Measurements from ENCODE around the gene KCTD15.

The KCTD15 gene

GRCh38 chr19:33798681-33799111 lies 2.0 kb downstream of the KCTD15 start:
- DNase-seq = no peak

GRCh38 chr19:33799476-33799875 lies 2.8 kb downstream of the KCTD15 start:
- no peak for DNase-seq

GRCh38 chr19:33800012-33800680 lies 3.5 kb downstream of the KCTD15 start:
- DNase-seq = no peak

GRCh38 chr19:33801411-33801810 lies 4.7 kb downstream of the KCTD15 start:
- no peak for DNase-seq

- no peak for DNase-seq
Measured at GRCh38 chr19:33802001-33802400, 5.3 kb downstream of the KCTD15 start.

GRCh38 chr19:33802801-33803200 lies 6.1 kb downstream of the KCTD15 start:
- DNase-seq = no peak

GRCh38 chr19:33803383-33803782 lies 6.7 kb downstream of the KCTD15 start:
- no peak for DNase-seq

- no peak for DNase-seq
Measured at GRCh38 chr19:33804021-33804799, 7.5 kb downstream of the KCTD15 start.

- DNase-seq = no peak
Measured at GRCh38 chr19:33805313-33805712, 8.6 kb downstream of the KCTD15 start.

GRCh38 chr19:33805840-33806433 lies 9.3 kb downstream of the KCTD15 start:
- DNase-seq = no peak

GRCh38 chr19:33806434-33806881 lies 9.8 kb downstream of the KCTD15 start:
- DNase-seq = no peak

- no peak for DNase-seq
Measured at GRCh38 chr19:33808399-33808798, 11.7 kb downstream of the KCTD15 start.

- DNase-seq = no peak
Measured at GRCh38 chr19:33809960-33810359, 13.3 kb downstream of the KCTD15 start.

GRCh38 chr19:33810821-33811220 lies 14.2 kb downstream of the KCTD15 start:
- DNase-seq = no peak

- no peak for DNase-seq
Measured at GRCh38 chr19:33811246-33811645, 14.6 kb downstream of the KCTD15 start.

- no peak for DNase-seq
Measured at GRCh38 chr19:33811736-33812387, 15.2 kb downstream of the KCTD15 start.

GRCh38 chr19:33812388-33813330 lies 16.0 kb downstream of the KCTD15 start:
- DNase-seq = no peak

- no peak for DNase-seq
Measured at GRCh38 chr19:33813391-33814101, 16.9 kb downstream of the KCTD15 start.

- no peak for DNase-seq
Measured at GRCh38 chr19:33814181-33815165, 17.8 kb downstream of the KCTD15 start.
